Mammary epithelial cell (primary cell): ENCODE data around the gene OVCH1.

Experiments
- CTCF ChIP-seq, 2 donors: IDR thresholded peaks in 1 of 2; conservative IDR thresholded peaks in 1 of 2; 2 replicates each; pipeline ENCODE4 v1.5.1; 2011 to 2012; ENCODE audit warnings: inconsistent platforms in 2 of 2, low read length in 2 of 2, mild to moderate bottlenecking in 2 of 2, control low read depth in 1 of 2, low read depth in 1 of 2; ENCODE audit not compliant: insufficient read depth in 1 of 2; ENCODE audit errors: extremely low read depth in 1 of 2
- EZH2 ChIP-seq: IDR thresholded peaks from 2 replicates; pipeline ENCODE4 v1.6.1; 2012; ENCODE audit warnings: low read length, inconsistent platforms, borderline replicate concordance

GRCh38 chr12:29396774-29397173 is 100.7 kb downstream of the OVCH1 start:
- TF ChIP-seq CTCF (conservative IDR thresholded peaks at IDR 0.05 in 1 of 2, IDR thresholded peaks at IDR 0.05 in 1 of 2; ENCODE audit: extremely low read depth in 1 of 2, insufficient read depth in 1 of 2, low read depth in 1 of 2, low read length in 2 of 2) (no peak), EZH2 (no peak)
